Naive thymus-derived CD4-positive, alpha-beta T cell (primary cell): ENCODE measurements around the gene USP3. TPM values are rescaled to one million over a fixed set of nuclear protein-coding genes. Genes with fewer than 3 reads are reported as not detected.

ENCODE experiments used
- ATAC-seq: fragments of 150-1000 bp; cut with Tn5 transposase; 2 replicates; pipeline ENCODE4 v1.10.0; 2021; ENCODE audit warnings: mild to moderate bottlenecking, moderate library complexity
- CTCF ChIA-PET: fragments of 350-600 bp; sonication (Branson Sonifier 250); formaldehyde crosslinking; loops from one replicate; lab custom pipeline; 2021; ENCODE audit warnings: antibody characterized with exemption; lab: Charles Lee
- POLR2A ChIA-PET: fragments of 350-600 bp; sonication (Branson Sonifier 250); formaldehyde crosslinking; loops from one replicate; lab custom pipeline; 2021; ENCODE audit warnings: antibody characterized with exemption, inconsistent platforms; lab: Charles Lee
- DNase-seq, 9 donors: peaks; one replicate each; pipeline versions ENCODE4 v3.0.0 to v3.0.0-alpha.2; 2020 to 2022; ENCODE audit warnings: mixed read lengths in 1 of 9
- H3K27ac ChIP-seq: one replicate; pipeline ENCODE4 v1.7.0; 2013; ENCODE audit warnings: mild to moderate bottlenecking, low read depth, low read length, moderate library complexity
- H3K27me3 ChIP-seq, 2 donors: one replicate each; pipeline ENCODE4 v1.7.0; 2013; ENCODE audit warnings: low read length in 2 of 2, mild to moderate bottlenecking in 2 of 2, moderate library complexity in 2 of 2; ENCODE audit not compliant: control insufficient read depth in 2 of 2, insufficient read depth in 2 of 2
- H3K36me3 ChIP-seq, 3 experiments: 1 replicate in 2 of 3; 2 replicates in 1 of 3; pipeline ENCODE4 v1.7.0; 2013; ENCODE audit warnings: low read length in 3 of 3, mild to moderate bottlenecking in 3 of 3, moderate library complexity in 1 of 3; ENCODE audit not compliant: insufficient read depth in 3 of 3, control insufficient read depth in 2 of 3
- H3K4me1 ChIP-seq, 2 donors: one replicate each; pipeline ENCODE4 v1.7.0; 2013; ENCODE audit warnings: low read length in 2 of 2, mild to moderate bottlenecking in 2 of 2, moderate library complexity in 1 of 2; ENCODE audit not compliant: control insufficient read depth in 2 of 2, insufficient read depth in 2 of 2
- H3K4me3 ChIP-seq: 2 replicates; pipeline ENCODE4 v1.7.0; 2013; ENCODE audit warnings: mild to moderate bottlenecking, low read length
- H3K9me3 ChIP-seq, 3 experiments: 1 replicate in 2 of 3; 2 replicates in 1 of 3; pipeline ENCODE4 v1.7.0; 2013; ENCODE audit warnings: low read length in 3 of 3; ENCODE audit not compliant: control insufficient read depth in 2 of 3
- H3K27ac Mint-ChIP-seq, 9 donors: one replicate each; pipeline ENCODE4 v1.8.0; 2020 to 2022; ENCODE audit warnings: mixed read lengths in 9 of 9, mild to moderate bottlenecking in 8 of 9, moderate library complexity in 5 of 9, inconsistent platforms in 2 of 9
- H3K27me3 Mint-ChIP-seq, 5 donors: one replicate each; pipeline ENCODE4 v1.8.0; 2021 to 2022; ENCODE audit warnings: mixed read lengths in 5 of 5, mild to moderate bottlenecking in 1 of 5
- H3K36me3 Mint-ChIP-seq, 5 donors: one replicate each; pipeline ENCODE4 v1.8.0; 2020 to 2022; ENCODE audit warnings: mixed read lengths in 5 of 5, mild to moderate bottlenecking in 3 of 5, inconsistent platforms in 1 of 5
- H3K4me1 Mint-ChIP-seq, 7 donors: one replicate each; pipeline ENCODE4 v1.8.0; 2020 to 2022; ENCODE audit warnings: mixed read lengths in 7 of 7, mild to moderate bottlenecking in 3 of 7, inconsistent platforms in 1 of 7
- H3K4me3 Mint-ChIP-seq, 10 donors: one replicate each; pipeline ENCODE4 v1.8.0; 2020 to 2022; ENCODE audit warnings: mild to moderate bottlenecking in 10 of 10, mixed read lengths in 10 of 10, moderate library complexity in 6 of 10, inconsistent platforms in 2 of 10
- H3K9me3 Mint-ChIP-seq, 11 donors: one replicate each; pipeline ENCODE4 v1.8.0; 2020 to 2022; ENCODE audit warnings: mixed read lengths in 11 of 11, mild to moderate bottlenecking in 4 of 11, inconsistent platforms in 1 of 11, moderate library complexity in 1 of 11
- intact Hi-C, 2 donors: fragments of 100-400 bp; cut with micrococcal nuclease; formaldehyde crosslinking; loops; one replicate each; pipeline ENCODE4 v1.15.1; 2023
- polyA plus RNA-seq, 2 donors: library from polyadenylated mRNA; unstranded; fragments of 300-500 nt; fragmentation: Illumina TruSeq; gene quantifications; one replicate each; pipeline ENCODE4 v1.2.3, GENCODE V29; 2021
- total RNA-seq, 6 experiments: library from RNA in 5 of 6; stranded (reverse) in 5 of 6; gene quantifications; 1 replicate in 5 of 6; 2 replicates in 1 of 6; pipeline ENCODE4 v1.2.3 and lab custom pipeline; 2021 to 2026

The USP3 gene
- total RNA-seq (100 to 1,000 TPM in 4 of 5 experiments, 10 to 100 TPM in 1; 64.2 to 288 (median 155) TPM), polyA plus RNA-seq (10 to 100 TPM; 53.3 to 62.8 TPM), total RNA-seq (lab: John Stamatoyannopoulos, UW) (214 reads per million, percentile 93 among the genes with 10 or more reads in this experiment)

- DNase-seq (peak; percentile 88 to 95 (median 94)), ATAC-seq (peak; percentile 86)
- H3K9me3 ChIP-seq = no peaks in the 10 kb centered on the region
- peaks cover 30 to 75% (median 72%) of the 10 kb centered on the region in 7 donors for H3K4me1 Mint-ChIP-seq
- peak within 1 kb of the TSS; percentile 97 for H3K27ac ChIP-seq
- H3K4me1 ChIP-seq = peaks cover 65 to 70% of the 10 kb centered on the region in 2 donors
- no peaks in the 10 kb centered on the region for H3K27me3 ChIP-seq
- POLR2A ChIA-PET = interaction anchor here (0.6 to 8.8 kb wide), 18 partner anchors 9 to 308 kb away, joined by 3 to 392 read pairs (median 9); no protein-coding TSS in a partner anchor
- H3K27ac Mint-ChIP-seq = peak within 1 kb of the TSS; percentile 94 to 99 (median 97)
- CTCF ChIA-PET = interaction anchor here (0.7 to 6.6 kb wide), 8 partner anchors 8 to 95 kb away, joined by 3 to 70 read pairs (median 24); no protein-coding TSS in a partner anchor
- H3K4me3 Mint-ChIP-seq = peak within 1 kb of the TSS; percentile 93 to 99 (median 98)
- H3K36me3 ChIP-seq = peaks cover 0 to 3% (median 0%) of the 10 kb centered on the region in 3 experiments
- H3K36me3 Mint-ChIP-seq = peaks cover 0 to 6% (median 0%) of the 10 kb centered on the region in 5 donors
- intact Hi-C loops = loop anchor here (1.0 to 10.0 kb wide), 13 partner anchors 8 to 1388 kb away; partner anchors contain the start of genes PPIB (in 2 of the 2), HERC1 (in 1 of the 2), LACTB (in 1 of the 2) and RAB8B (in 1 of the 2)
- H3K27me3 Mint-ChIP-seq = no peaks in the 10 kb centered on the region
- H3K4me3 ChIP-seq = peak within 1 kb of the TSS; percentile 95
- no peaks in the 10 kb centered on the region for H3K9me3 Mint-ChIP-seq
These were observed at the start of gene USP3 for GRCh38 chr15:63504247-63504978. Gene USP3 (plus strand): TSS chr15:63504593. CDS start chr15:63504740, 147 bp downstream.

- CTCF ChIA-PET = no interaction called here
- Mint-ChIP-seq H3K4me1 (peaks cover 0 to 13% (median 4%) of the 10 kb centered on the region in 7 donors), H3K9me3 (peaks cover 0 to 4% (median 0%) of the 10 kb centered on the region in 11 donors), H3K27ac (peak overlapping the region in 1 of 9 donors; percentile 67), H3K36me3 (peaks cover 0 to 4% (median 0%) of the 10 kb centered on the region in 5 donors), H3K27me3 (peaks cover 0 to 5% (median 4%) of the 10 kb centered on the region in 5 donors), H3K4me3 (no peak overlapping the region)
- no peak overlapping the region for H3K4me3 ChIP-seq
- intact Hi-C loops = no loop called here
- H3K27me3 ChIP-seq = no peaks in the 10 kb centered on the region
- H3K27ac ChIP-seq = no peak overlapping the region
- DNase-seq (no peak), ATAC-seq (peak; percentile 73)
- no peaks in the 10 kb centered on the region for H3K36me3 ChIP-seq
- POLR2A ChIA-PET = no interaction called here
- no peaks in the 10 kb centered on the region for H3K9me3 ChIP-seq
- H3K4me1 ChIP-seq = no peaks in the 10 kb centered on the region
These were observed 48.1 kb upstream of the USP3 start for GRCh38 chr15:63456258-63456657.

DNA sequence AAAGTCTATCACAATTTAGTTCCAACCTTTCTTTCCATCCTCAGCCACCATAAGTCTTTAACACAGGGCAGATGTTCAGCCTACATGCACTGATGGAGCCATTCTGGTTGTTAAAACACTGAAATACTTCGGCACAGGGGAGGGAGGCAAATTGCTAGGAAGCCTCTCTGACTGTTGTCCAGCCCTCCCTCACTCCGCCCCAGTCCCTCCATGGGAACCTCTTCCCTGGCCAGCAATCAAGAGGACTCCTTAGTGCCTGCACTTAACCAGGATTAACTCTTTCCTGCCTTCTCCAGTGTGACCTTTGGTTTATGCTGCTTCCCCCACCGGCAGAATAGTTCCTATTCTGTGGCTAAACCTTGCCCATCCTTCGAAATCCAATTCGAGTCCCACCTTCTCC lies 47.0 kb upstream of the USP3 start:
- Histone ChIP-seq H3K27me3 (no peaks in the 10 kb centered on the region), H3K4me3 (no peak overlapping the region), H3K36me3 (no peaks in the 10 kb centered on the region), H3K27ac (no peak overlapping the region), H3K9me3 (no peaks in the 10 kb centered on the region), H3K4me1 (no peaks in the 10 kb centered on the region)
- Mint-ChIP-seq H3K27ac (no peak overlapping the region), H3K36me3 (peaks cover 0 to 4% (median 0%) of the 10 kb centered on the region in 5 donors), H3K9me3 (peaks cover 0 to 4% (median 0%) of the 10 kb centered on the region in 11 donors), H3K4me3 (no peak overlapping the region), H3K4me1 (peaks cover 0 to 13% (median 4%) of the 10 kb centered on the region in 7 donors), H3K27me3 (peaks cover 0 to 5% (median 4%) of the 10 kb centered on the region in 5 donors)
- CTCF ChIA-PET = no interaction called here
- POLR2A ChIA-PET = interaction anchor here (0.8 kb wide), 1 partner anchor 230 kb away, joined by 3 read pairs; no protein-coding TSS in a partner anchor
- no peak for ATAC-seq
- DNase-seq = no peak
- intact Hi-C loops = no loop called here

DNA sequence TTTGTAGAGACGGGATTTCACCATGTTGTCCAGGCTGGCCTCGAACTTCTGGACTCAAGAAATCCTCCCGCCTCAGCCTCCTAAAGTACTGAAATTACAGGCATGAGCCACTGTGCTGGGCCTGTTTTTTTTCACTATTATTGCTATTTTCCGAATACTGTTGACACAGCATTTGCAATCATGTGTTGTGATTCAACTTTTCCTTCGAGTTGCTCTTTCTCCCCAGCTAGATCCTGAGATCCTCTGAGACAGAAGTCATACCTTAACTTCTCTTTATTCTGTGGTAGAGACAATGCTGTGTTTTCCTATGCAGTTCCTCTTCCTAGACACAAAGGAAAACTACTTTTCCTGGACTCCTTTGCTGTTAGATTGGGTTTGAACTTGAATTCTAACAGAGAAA lies 46.4 kb upstream of the USP3 start:
- no peaks in the 10 kb centered on the region for H3K4me1 ChIP-seq
- Mint-ChIP-seq H3K4me1 (peaks cover 0 to 13% (median 0%) of the 10 kb centered on the region in 7 donors), H3K4me3 (no peak overlapping the region), H3K27ac (no peak overlapping the region), H3K27me3 (peaks cover 0 to 5% (median 4%) of the 10 kb centered on the region in 5 donors), H3K9me3 (peaks cover 0 to 4% (median 0%) of the 10 kb centered on the region in 11 donors), H3K36me3 (peaks cover 0 to 4% (median 0%) of the 10 kb centered on the region in 5 donors)
- no peak overlapping the region for H3K27ac ChIP-seq
- no peaks in the 10 kb centered on the region for H3K36me3 ChIP-seq
- no peak for DNase-seq
- intact Hi-C loops = no loop called here
- no peak overlapping the region for H3K4me3 ChIP-seq
- ChIA-PET POLR2A (interaction anchor here (0.8 kb wide), 1 partner anchor 229 kb away, joined by 3 read pairs; no protein-coding TSS in a partner anchor), CTCF (no interaction called here)
- no peaks in the 10 kb centered on the region for H3K9me3 ChIP-seq
- no peak for ATAC-seq
- no peaks in the 10 kb centered on the region for H3K27me3 ChIP-seq

GRCh38 chr15:63458794-63459395 lies 45.5 kb upstream of the USP3 start:
- no peaks in the 10 kb centered on the region for H3K4me1 ChIP-seq
- DNase-seq (no peak), ATAC-seq (no peak)
- H3K4me1 Mint-ChIP-seq = peaks cover 0 to 6% (median 0%) of the 10 kb centered on the region in 7 donors
- no peak overlapping the region for H3K27ac ChIP-seq
- H3K27ac Mint-ChIP-seq = no peak overlapping the region
- no peaks in the 10 kb centered on the region for H3K36me3 ChIP-seq
- ChIA-PET CTCF (no interaction called here), POLR2A (no interaction called here)
- H3K4me3 ChIP-seq = no peak overlapping the region
- peaks cover 0 to 4% (median 0%) of the 10 kb centered on the region in 5 donors for H3K36me3 Mint-ChIP-seq
- peaks cover 0 to 8% (median 4%) of the 10 kb centered on the region in 5 donors for H3K27me3 Mint-ChIP-seq
- H3K4me3 Mint-ChIP-seq = no peak overlapping the region
- H3K9me3 ChIP-seq = no peaks in the 10 kb centered on the region
- no peaks in the 10 kb centered on the region for H3K27me3 ChIP-seq
- peaks cover 0 to 4% (median 0%) of the 10 kb centered on the region in 11 donors for H3K9me3 Mint-ChIP-seq
- intact Hi-C loops = no loop called here
